Epithelial cell of esophagus (primary cell): ENCODE data around the gene JOSD1.

ENCODE experiments used
- DNase-seq: peaks from one replicate; pipeline ENCODE4 v3.0.0; 2010; ENCODE audit warnings: low read depth
- H3K4me3 ChIP-seq: 2 replicates; pipeline ENCODE4 v1.5.1; 2011; ENCODE audit warnings: mild to moderate bottlenecking, low read length, control low read depth
- CTCF ChIP-seq: IDR thresholded peaks from 2 replicates; pipeline ENCODE4 v1.5.1; 2011; ENCODE audit warnings: low read depth, mild to moderate bottlenecking, low read length, control low read depth, inconsistent platforms; ENCODE audit not compliant: insufficient read depth; ENCODE audit errors: missing control alignments

Gene JOSD1

DNA sequence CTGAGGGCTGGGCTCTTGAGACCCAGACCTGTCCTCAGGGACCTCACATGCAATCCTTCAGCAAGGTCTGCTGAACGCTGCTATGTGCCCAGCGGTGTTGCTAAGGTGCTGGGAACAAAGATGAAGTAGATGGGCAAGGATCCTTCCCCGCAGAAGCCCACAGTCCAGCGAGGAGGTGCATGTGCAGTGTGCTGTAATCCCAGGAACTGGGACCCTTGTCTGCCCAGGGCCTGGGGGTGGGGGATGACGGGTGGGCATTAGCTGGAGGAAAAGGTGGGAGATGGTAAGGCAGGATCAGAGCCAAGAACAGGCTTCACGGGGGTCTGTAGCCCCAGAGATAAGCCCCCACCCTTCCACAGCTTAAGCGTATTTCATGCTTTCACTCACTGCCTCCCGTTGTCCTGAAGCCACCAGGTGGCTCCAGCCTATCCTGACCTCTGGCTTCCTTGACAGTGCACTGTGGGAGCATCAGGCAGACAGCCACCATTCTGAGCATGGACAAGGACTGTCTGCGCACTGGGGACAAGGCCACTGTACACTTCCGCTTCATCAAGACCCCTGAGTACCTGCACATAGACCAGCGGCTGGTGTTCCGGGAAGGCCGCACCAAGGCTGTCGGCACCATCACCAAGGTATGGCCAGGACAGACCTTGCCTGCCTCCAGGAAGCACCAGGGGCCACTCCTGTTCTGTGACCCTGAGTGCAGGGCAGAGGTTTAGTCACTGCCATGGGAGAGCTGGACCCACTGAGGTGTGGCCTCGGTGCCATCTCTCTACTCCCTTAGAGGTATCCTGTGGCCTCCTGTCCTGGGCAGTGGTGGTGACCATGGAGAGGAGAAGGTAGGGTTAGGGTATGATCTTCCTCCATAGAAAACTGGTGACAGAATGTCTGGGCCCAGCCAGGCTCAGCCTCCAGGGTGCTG lies 27.0 kb upstream of the JOSD1 start:
- no peak for TF ChIP-seq CTCF
- no peak overlapping the region for H3K4me3 ChIP-seq
- no peak for DNase-seq

GRCh38 chr22:38727123-38727522 lies 26.4 kb upstream of the JOSD1 start:
- no peak for TF ChIP-seq CTCF
- DNase-seq, result no peak

DNA sequence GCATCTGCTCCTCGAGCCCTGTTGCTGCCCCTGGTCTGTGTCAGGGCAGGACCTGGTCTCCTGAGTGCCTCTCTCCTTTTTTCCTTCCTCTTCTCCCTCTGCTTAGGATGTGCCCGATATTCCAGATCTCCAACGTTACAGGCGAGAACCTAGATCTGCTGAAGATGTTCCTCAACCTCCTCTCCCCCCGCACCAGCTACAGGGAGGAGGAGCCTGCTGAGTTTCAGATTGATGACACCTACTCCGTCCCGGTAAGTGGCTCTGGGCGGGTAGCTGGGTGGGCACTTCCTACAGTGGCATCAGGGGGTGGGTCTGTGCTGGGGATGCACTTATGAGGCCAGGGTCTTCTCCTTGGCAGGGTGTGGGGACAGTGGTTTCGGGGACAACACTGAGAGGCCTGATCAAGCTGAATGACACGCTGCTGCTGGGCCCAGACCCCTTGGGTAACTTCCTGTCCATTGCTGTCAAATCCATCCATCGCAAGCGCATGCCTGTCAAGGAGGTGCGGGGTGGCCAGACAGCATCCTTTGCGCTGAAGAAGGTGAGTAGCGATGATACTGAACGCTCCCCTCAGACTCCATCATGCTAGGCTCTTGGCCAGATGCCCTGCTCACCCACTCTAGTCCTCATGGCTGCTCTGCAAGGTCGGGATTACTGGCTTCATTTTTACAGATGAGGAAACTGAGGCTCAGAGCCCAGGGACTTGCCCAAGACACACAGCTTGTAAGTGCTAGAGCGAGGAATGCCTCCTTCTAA lies 25.3 kb upstream of the JOSD1 start:
- no peak for TF ChIP-seq CTCF
- no peak for DNase-seq

More at GRCh38 chr22:38727123-38727522, 26.4 kb upstream of the JOSD1 start:
- no peak overlapping the region for H3K4me3 ChIP-seq

GRCh38 chr22:38724926-38725571 lies 24.3 kb upstream of the JOSD1 start:
- no peak overlapping the region for H3K4me3 ChIP-seq
- peak; percentile 64 for TF ChIP-seq CTCF
- DNase-seq, result peak; percentile 57

More for the DNA sequence above, 25.3 kb upstream of the JOSD1 start:
- no peak overlapping the region for H3K4me3 ChIP-seq

- no peak for DNase-seq
- H3K4me3 ChIP-seq, result no peak overlapping the region
- TF ChIP-seq CTCF, result no peak
These were observed 23.4 kb upstream of the JOSD1 start for GRCh38 chr22:38724176-38724575.

GRCh38 chr22:38721551-38721950 lies 20.8 kb upstream of the JOSD1 start:
- no peak for DNase-seq
- no peak overlapping the region for H3K4me3 ChIP-seq
- no peak for TF ChIP-seq CTCF
